Mononuclear cell (primary cell): ENCODE results near the gene FRMD4B. TPM values are rescaled to one million over a fixed set of nuclear protein-coding genes. Genes with fewer than 3 reads are reported as not detected.
"Not testable (repeated sequence)": the region's sequence is repeated elsewhere in the genome, so short reads cannot be mapped to it uniquely, and the experiment has no call there.

Source experiments
- H3K27me3 ChIP-seq: 2 replicates; pipeline ENCODE4 v1.6.0; 2011; ENCODE audit warnings: low read length, control low read depth; ENCODE audit not compliant: insufficient read depth
- H3K4me1 ChIP-seq: 2 replicates; pipeline ENCODE4 v1.5.1; 2011; ENCODE audit warnings: mild to moderate bottlenecking, low read length, control low read depth; ENCODE audit not compliant: insufficient read depth
- H3K4me3 ChIP-seq: 2 replicates; pipeline ENCODE4 v1.5.1; 2011; ENCODE audit warnings: mild to moderate bottlenecking, low read length, moderate library complexity
- H3K9me3 ChIP-seq: 2 replicates; pipeline ENCODE4 v1.5.1; 2011; ENCODE audit warnings: low read depth, mild to moderate bottlenecking, control low read depth, low read length
- total RNA-seq: library from RNA; depleted of rRNA; stranded (reverse); fragments of >200 nt; gene quantifications from one replicate; pipeline ENCODE4 v1.2.3, GENCODE V29; 2012

FRMD4B gene
- total RNA-seq, 1 donor: 26.3 TPM

- not testable (repeated sequence) for H3K27me3 ChIP-seq, H3K4me3 ChIP-seq, H3K9me3 ChIP-seq, H3K4me1 ChIP-seq
Observed at GRCh38 chr3:69277403-69277802, 108.5 kb downstream of the FRMD4B start.

GRCh38 chr3:69276884-69277283 lies 109.0 kb downstream of the FRMD4B start:
- no peak overlapping the region for H3K4me3 ChIP-seq
- H3K9me3 ChIP-seq: no peaks in the 10 kb centered on the region
- H3K27me3 ChIP-seq: no peaks in the 10 kb centered on the region
- no peaks in the 10 kb centered on the region for H3K4me1 ChIP-seq

DNA sequence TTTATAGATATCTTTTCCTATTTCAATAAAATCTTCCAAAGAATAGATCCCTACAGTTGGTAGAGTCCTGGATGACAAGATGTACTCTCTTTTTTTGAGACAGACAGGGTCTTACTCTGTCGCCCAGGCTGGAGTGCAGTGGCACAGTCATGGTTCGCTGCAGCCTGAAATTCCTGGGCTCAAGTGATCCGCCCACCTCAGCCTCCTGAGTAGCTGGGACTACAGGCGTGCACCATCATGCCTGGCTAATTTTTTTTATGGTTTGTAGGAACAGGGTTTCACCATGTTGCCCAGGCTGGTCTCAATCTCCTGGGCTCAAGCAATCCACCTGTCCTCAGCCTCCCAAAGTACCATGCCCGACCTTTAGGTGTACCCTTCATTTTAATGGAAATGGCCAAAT lies 109.7 kb downstream of the FRMD4B start:
- H3K9me3 ChIP-seq, H3K27me3 ChIP-seq, H3K4me1 ChIP-seq, H3K4me3 ChIP-seq: not testable (repeated sequence)

DNA sequence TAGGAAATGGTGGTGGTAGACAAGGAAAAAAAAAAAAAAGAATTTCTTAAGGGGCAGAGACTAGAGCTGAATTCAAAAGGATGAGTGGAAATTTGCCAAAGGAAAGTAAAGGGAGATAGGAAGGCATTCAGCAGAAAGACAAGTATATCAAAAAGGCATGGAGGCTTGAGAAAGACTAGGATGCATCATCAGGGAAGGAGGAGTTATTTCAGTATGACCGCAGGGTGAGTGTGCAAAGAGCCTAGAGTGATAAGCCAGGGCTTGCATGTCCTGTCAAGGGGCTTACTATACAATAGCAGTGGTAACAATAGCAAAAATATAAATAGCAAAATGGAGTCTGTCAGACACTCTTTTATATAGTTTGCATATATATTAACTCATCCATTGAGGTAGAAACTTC lies 112.0 kb downstream of the FRMD4B start:
- H3K27me3 ChIP-seq: no peaks in the 10 kb centered on the region
- H3K4me3 ChIP-seq: no peak overlapping the region
- no peaks in the 10 kb centered on the region for H3K9me3 ChIP-seq
- no peaks in the 10 kb centered on the region for H3K4me1 ChIP-seq

GRCh38 chr3:69272556-69272955 lies 113.3 kb downstream of the FRMD4B start:
- no peaks in the 10 kb centered on the region for H3K9me3 ChIP-seq
- no peaks in the 10 kb centered on the region for H3K4me1 ChIP-seq
- H3K27me3 ChIP-seq: no peaks in the 10 kb centered on the region
- no peak overlapping the region for H3K4me3 ChIP-seq

- H3K4me3 ChIP-seq: no peak overlapping the region
- H3K9me3 ChIP-seq: no peaks in the 10 kb centered on the region
- no peaks in the 10 kb centered on the region for H3K4me1 ChIP-seq
- no peaks in the 10 kb centered on the region for H3K27me3 ChIP-seq
Observed at GRCh38 chr3:69271098-69271497, 114.8 kb downstream of the FRMD4B start.

- no peaks in the 10 kb centered on the region for H3K27me3 ChIP-seq
- H3K4me3 ChIP-seq: no peak overlapping the region
- H3K9me3 ChIP-seq: no peaks in the 10 kb centered on the region
- no peaks in the 10 kb centered on the region for H3K4me1 ChIP-seq
Observed at GRCh38 chr3:69266585-69266984, 119.3 kb downstream of the FRMD4B start.

DNA sequence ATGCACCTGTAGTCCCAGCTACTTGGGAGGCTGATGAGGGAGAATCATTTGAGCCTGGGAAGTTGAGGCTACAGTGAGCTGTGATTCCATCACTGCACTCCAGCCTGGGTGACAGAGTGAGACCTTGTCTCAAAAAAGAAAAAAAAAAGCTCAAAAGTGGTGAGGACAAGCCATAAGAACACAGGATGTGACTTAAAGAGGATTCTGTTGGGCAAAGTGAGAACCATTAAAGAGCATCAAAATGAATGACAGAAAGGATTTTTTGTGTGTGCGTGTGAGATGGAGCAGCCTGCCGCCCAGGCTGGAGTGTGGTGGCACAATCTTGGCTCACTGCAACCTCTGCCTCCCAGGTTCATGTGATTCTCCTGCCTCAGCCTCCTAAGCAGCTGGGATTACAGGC lies 119.8 kb downstream of the FRMD4B start:
- H3K9me3 ChIP-seq, H3K4me3 ChIP-seq, H3K4me1 ChIP-seq, H3K27me3 ChIP-seq: not testable (repeated sequence)

DNA sequence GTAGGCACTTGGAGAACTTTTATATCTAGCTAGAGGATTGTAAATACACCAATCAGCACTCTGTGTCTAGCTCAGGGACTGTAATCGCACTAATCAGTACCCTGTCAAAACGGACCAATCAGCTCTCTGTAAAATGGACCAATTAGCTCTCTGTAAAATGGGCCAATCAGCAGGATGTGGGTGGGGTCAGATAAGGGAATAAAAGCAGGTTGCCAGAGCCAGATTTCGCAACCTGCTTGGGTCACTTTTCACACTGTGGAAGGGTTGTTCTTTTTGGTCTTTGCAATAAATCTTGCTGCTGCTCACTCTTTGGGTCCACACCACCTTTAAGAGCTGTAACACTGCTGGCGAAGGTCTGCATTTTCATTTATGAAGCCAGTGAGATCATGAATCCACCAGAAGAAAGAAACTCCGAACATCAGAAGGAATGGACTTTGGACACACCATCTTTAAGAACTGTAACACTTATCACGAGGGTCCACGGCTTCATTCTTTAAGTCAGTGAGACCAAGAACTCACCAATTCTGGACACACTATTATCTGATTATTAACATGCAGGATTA lies 125.0 kb downstream of the FRMD4B start:
- H3K4me1 ChIP-seq, H3K27me3 ChIP-seq, H3K4me3 ChIP-seq, H3K9me3 ChIP-seq: not testable (repeated sequence)

- H3K4me1 ChIP-seq: no peaks in the 10 kb centered on the region
- no peaks in the 10 kb centered on the region for H3K9me3 ChIP-seq
- no peaks in the 10 kb centered on the region for H3K27me3 ChIP-seq
- no peak overlapping the region for H3K4me3 ChIP-seq
Observed at GRCh38 chr3:69260216-69260787, 125.6 kb downstream of the FRMD4B start.

- Histone ChIP-seq H3K9me3 (no peaks in the 10 kb centered on the region), H3K27me3 (no peaks in the 10 kb centered on the region), H3K4me3 (no peak overlapping the region), H3K4me1 (no peaks in the 10 kb centered on the region)
Observed at GRCh38 chr3:69259125-69259524, 126.8 kb downstream of the FRMD4B start.

DNA sequence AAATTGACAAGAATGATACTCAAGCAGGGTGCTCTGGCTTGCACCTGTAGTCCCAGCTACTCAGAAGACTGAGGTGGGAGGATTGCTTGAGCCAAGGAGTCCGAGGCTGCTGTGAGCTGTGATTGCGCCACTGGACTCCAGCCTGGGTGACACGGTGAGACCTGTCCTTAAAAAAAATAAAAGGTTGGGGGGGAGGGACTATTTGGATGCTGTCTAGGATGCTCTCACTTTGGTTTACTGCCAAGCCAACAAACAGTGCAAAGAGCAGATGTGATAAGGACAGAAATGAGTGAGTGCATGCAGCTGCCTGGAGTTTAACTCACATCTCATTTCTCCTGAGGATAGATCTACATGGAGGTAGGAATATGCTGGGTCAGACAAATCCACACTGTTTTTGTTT lies 130.0 kb downstream of the FRMD4B start:
- H3K4me1 ChIP-seq: no peaks in the 10 kb centered on the region
- no peaks in the 10 kb centered on the region for H3K9me3 ChIP-seq
- H3K27me3 ChIP-seq: no peaks in the 10 kb centered on the region

GRCh38 chr3:69254351-69254750 lies 131.5 kb downstream of the FRMD4B start:
- Histone ChIP-seq H3K4me1 (no peaks in the 10 kb centered on the region), H3K27me3 (no peaks in the 10 kb centered on the region), H3K4me3 (no peak overlapping the region), H3K9me3 (no peaks in the 10 kb centered on the region)

More for the DNA sequence above, 130.0 kb downstream of the FRMD4B start:
- no peak overlapping the region for H3K4me3 ChIP-seq

GRCh38 chr3:69252631-69253030 lies 133.3 kb downstream of the FRMD4B start:
- Histone ChIP-seq H3K9me3 (no peaks in the 10 kb centered on the region), H3K27me3 (no peaks in the 10 kb centered on the region), H3K4me3 (no peak overlapping the region), H3K4me1 (no peaks in the 10 kb centered on the region)

DNA sequence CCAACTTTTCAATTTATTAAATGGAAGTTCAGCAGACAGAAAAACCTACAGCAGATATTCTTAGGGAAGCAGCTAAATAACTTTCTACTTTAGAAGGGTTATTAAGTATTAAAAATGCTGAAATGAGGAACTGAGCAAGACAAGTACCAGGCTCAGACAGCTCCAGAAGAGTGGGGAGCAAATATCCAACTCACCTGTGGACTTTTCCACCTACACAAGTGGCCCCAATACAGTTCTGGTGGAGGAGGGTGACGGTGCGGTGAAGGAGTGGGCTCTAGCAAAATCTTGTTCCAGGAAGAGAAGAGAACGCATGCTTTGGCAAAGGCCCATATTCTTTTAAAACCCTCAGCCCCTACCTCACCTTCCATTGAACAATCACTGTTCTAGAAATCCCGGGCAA lies 133.7 kb downstream of the FRMD4B start:
- H3K4me3 ChIP-seq: no peak overlapping the region
- H3K4me1 ChIP-seq: no peaks in the 10 kb centered on the region
- H3K27me3 ChIP-seq: no peaks in the 10 kb centered on the region
- no peaks in the 10 kb centered on the region for H3K9me3 ChIP-seq

GRCh38 chr3:69251078-69251805 lies 134.6 kb downstream of the FRMD4B start:
- Histone ChIP-seq H3K4me3 (no peak overlapping the region), H3K4me1 (no peaks in the 10 kb centered on the region), H3K27me3 (no peaks in the 10 kb centered on the region), H3K9me3 (no peaks in the 10 kb centered on the region)
